DOHH2 (cell line): ENCODE results near the gene EFTUD2.

Experiments
- H3F3A ChIP-seq: fragments of 200-600 bp; sonication (generic), shearing (Covaris generic); 2 replicates; pipeline ENCODE4 v1.6.0; 2016; ENCODE audit warnings: antibody characterized with exemption, mild to moderate bottlenecking; ENCODE audit not compliant: control insufficient read depth, insufficient read depth
- H3K27ac ChIP-seq: fragments of 200-600 bp; sonication (generic); 2 replicates; pipeline ENCODE4 v1.5.1; 2014; ENCODE audit warnings: low read depth, mild to moderate bottlenecking, low read length, moderate library complexity
- H3K27me3 ChIP-seq: fragments of 200-600 bp; sonication (generic); 2 replicates; pipeline ENCODE4 v1.6.1; 2014; ENCODE audit warnings: mild to moderate bottlenecking, low read length, mixed read lengths; ENCODE audit not compliant: control insufficient read depth
- H3K36me3 ChIP-seq: fragments of 200-600 bp; sonication (generic); 2 replicates; pipeline ENCODE4 v1.6.1; 2014; ENCODE audit warnings: mild to moderate bottlenecking, low read length, moderate library complexity, mixed read lengths; ENCODE audit not compliant: control insufficient read depth
- H3K4me1 ChIP-seq: fragments of 200-600 bp; sonication (generic); 2 replicates; pipeline ENCODE4 v1.6.1; 2014; ENCODE audit warnings: mild to moderate bottlenecking, low read length, mixed read lengths; ENCODE audit not compliant: control insufficient read depth
- H3K4me2 ChIP-seq: fragments of 200-600 bp; sonication (generic); 2 replicates; pipeline ENCODE4 v1.6.0; 2014; ENCODE audit warnings: mild to moderate bottlenecking, low read length, moderate library complexity
- H3K4me3 ChIP-seq: fragments of 200-600 bp; sonication (generic); 2 replicates; pipeline ENCODE4 v1.5.1; 2014; ENCODE audit warnings: mild to moderate bottlenecking, low read length, mixed read lengths
- H3K79me2 ChIP-seq: fragments of 200-600 bp; sonication (generic); 2 replicates; pipeline ENCODE4 v1.6.1; 2014; ENCODE audit warnings: mild to moderate bottlenecking, low read length, mixed read lengths; ENCODE audit not compliant: control insufficient read depth
- H3K9me2 ChIP-seq: fragments of 200-600 bp; sonication (generic); replicated peaks from 2 replicates; pipeline ENCODE4 v1.6.1; 2014; ENCODE audit warnings: mild to moderate bottlenecking, low read length, mixed read lengths; ENCODE audit not compliant: control insufficient read depth
- H3K9me3 ChIP-seq: fragments of 200-600 bp; sonication (generic); 2 replicates; pipeline ENCODE4 v1.6.1; 2014; ENCODE audit warnings: antibody characterized with exemption, low read length, mixed read lengths; ENCODE audit not compliant: control insufficient read depth, insufficient read depth
- H4K20me1 ChIP-seq: fragments of 200-600 bp; sonication (generic); 2 replicates; pipeline ENCODE4 v1.6.0; 2014; ENCODE audit warnings: low read depth, mild to moderate bottlenecking, antibody characterized with exemption, low read length, moderate library complexity; ENCODE audit not compliant: control insufficient read depth, insufficient read depth
- CTCF ChIP-seq: fragments of 200-600 bp; sonication (generic); IDR thresholded peaks from one replicate; pipeline ENCODE4 v1.5.1; 2014; ENCODE audit warnings: antibody characterized with exemption, mild to moderate bottlenecking, low read depth, low read length; ENCODE audit not compliant: poor library complexity, severe bottlenecking
- EZH2phosphoT487 ChIP-seq: fragments of 200-600 bp; sonication (generic); IDR thresholded peaks from 2 replicates; pipeline ENCODE4 v1.6.1; 2017; ENCODE audit warnings: borderline replicate concordance, mild to moderate bottlenecking, antibody characterized with exemption, low read length, moderate library complexity, mixed read lengths

The EFTUD2 gene

GRCh38 chr17:44831371-44831770 is 67.9 kb downstream of the EFTUD2 start:
- no peak overlapping the region for H3K4me3 ChIP-seq

GRCh38 chr17:44830359-44831288 is 68.6 kb downstream of the EFTUD2 start:
- H3F3A ChIP-seq, result peaks cover 12% of the 10 kb centered on the region
- H4K20me1 ChIP-seq, result no peaks in the 10 kb centered on the region
- peak overlapping the region; percentile 85 for H3K4me3 ChIP-seq
- no peak overlapping the region for H3K27ac ChIP-seq
- H3K9me3 ChIP-seq, result no peaks in the 10 kb centered on the region
- no peaks in the 10 kb centered on the region for H3K9me2 ChIP-seq
- peaks cover 36% of the 10 kb centered on the region for H3K4me1 ChIP-seq
- no peak for TF ChIP-seq EZH2phosphoT487
- no peak for TF ChIP-seq CTCF
- peaks cover 11% of the 10 kb centered on the region for H3K36me3 ChIP-seq
- H3K79me2 ChIP-seq, result peaks cover 43% of the 10 kb centered on the region
- H3K27me3 ChIP-seq, result peaks cover 9% of the 10 kb centered on the region
- peak overlapping the region; percentile 69 for H3K4me2 ChIP-seq

More at GRCh38 chr17:44831371-44831770, 67.9 kb downstream of the EFTUD2 start:
- H3K27ac ChIP-seq, result no peak overlapping the region
- no peaks in the 10 kb centered on the region for H3K9me2 ChIP-seq
- H3K4me1 ChIP-seq, result peaks cover 28% of the 10 kb centered on the region
- peaks cover 9% of the 10 kb centered on the region for H3K27me3 ChIP-seq
- peaks cover 12% of the 10 kb centered on the region for H3F3A ChIP-seq
- TF ChIP-seq CTCF, result no peak
- TF ChIP-seq EZH2phosphoT487, result no peak
- no peaks in the 10 kb centered on the region for H4K20me1 ChIP-seq
- peaks cover 4% of the 10 kb centered on the region for H3K36me3 ChIP-seq
- H3K9me3 ChIP-seq, result no peaks in the 10 kb centered on the region
- no peak overlapping the region for H3K4me2 ChIP-seq
- H3K79me2 ChIP-seq, result peaks cover 36% of the 10 kb centered on the region

- peaks cover 11% of the 10 kb centered on the region for H3K36me3 ChIP-seq
- peaks cover 52% of the 10 kb centered on the region for H3K79me2 ChIP-seq
- peak within 1 kb of the TSS; percentile 85 for H3K4me3 ChIP-seq
- TF ChIP-seq EZH2phosphoT487 (no peak), CTCF (no peak)
- H4K20me1 ChIP-seq, result no peaks in the 10 kb centered on the region
- H3F3A ChIP-seq, result peaks cover 12% of the 10 kb centered on the region
- H3K4me2 ChIP-seq, result peak within 1 kb of the TSS; percentile 69
- H3K27me3 ChIP-seq, result peaks cover 9% of the 10 kb centered on the region
- H3K9me3 ChIP-seq, result no peaks in the 10 kb centered on the region
- H3K9me2 ChIP-seq, result no peaks in the 10 kb centered on the region
- H3K4me1 ChIP-seq, result peaks cover 39% of the 10 kb centered on the region
- H3K27ac ChIP-seq, result peak within 1 kb of the TSS; percentile 67
Measured at GRCh38 chr17:44829523-44830358, 69.5 kb downstream of the EFTUD2 start, which contains the start of gene GJC1. GJC1 (minus strand) TSS chr17:44830287; CDS start chr17:44805817, 24,470 bp downstream.
